Tibial nerve (tissue), 4 donors: ENCODE results near the gene USP30. TPM values are rescaled to one million over a fixed set of nuclear protein-coding genes. Genes with fewer than 3 reads are reported as not detected.

Source experiments
- DNase-seq, 2 donors: peaks; one replicate each; pipeline ENCODE4 v3.0.0-alpha.2; 2019; ENCODE audit warnings: low spot score in 2 of 2
- H3K27ac ChIP-seq, 4 donors: fragments of 200-600 bp; sonication (generic) in 3 of 4; one replicate each; pipeline ENCODE4 v1.5.1; 2017 to 2019; ENCODE audit warnings: mild to moderate bottlenecking in 1 of 4
- H3K27me3 ChIP-seq, 2 donors: fragments of 200-600 bp; sonication (generic) in 1 of 2; one replicate each; pipeline versions ENCODE4 v1.5.1 to v1.6.0; 2017 to 2019
- H3K36me3 ChIP-seq, 3 donors: fragments of 200-600 bp; sonication (generic); one replicate each; pipeline ENCODE4 v1.5.1; 2018 to 2019
- H3K4me1 ChIP-seq, 4 donors: fragments of 200-600 bp; sonication (generic) in 3 of 4; one replicate each; pipeline ENCODE4 v1.5.1; 2017 to 2019
- H3K4me3 ChIP-seq, 4 donors: fragments of 200-600 bp; sonication (generic) in 3 of 4; one replicate each; pipeline ENCODE4 v1.5.1; 2017 to 2019; ENCODE audit warnings: mild to moderate bottlenecking in 1 of 4, moderate library complexity in 1 of 4
- H3K9me3 ChIP-seq, 4 donors: fragments of 200-600 bp; sonication (generic) in 3 of 4; one replicate each; pipeline ENCODE4 v1.5.1; 2017 to 2019
- EP300 ChIP-seq, 2 donors: sonication (generic); formaldehyde crosslinking; IDR thresholded peaks; one replicate each; pipeline ENCODE4 v1.6.1; 2017; ENCODE audit warnings: antibody characterized with exemption in 2 of 2, mild to moderate bottlenecking in 1 of 2
- POLR2A ChIP-seq, 2 donors: fragments of 450-650 bp; IDR thresholded peaks; one replicate each; pipeline ENCODE4 v1.6.1; 2017; ENCODE audit warnings: antibody characterized with exemption in 2 of 2, mild to moderate bottlenecking in 2 of 2, moderate library complexity in 2 of 2
- WGBS, 2 donors: methylation state at CpG; one replicate each; pipeline ENCODE4 v1.1.5; 2018; 5-methylcytosine and 5-hydroxymethylcytosine counted together
- total RNA-seq, 4 donors: library from RNA; depleted of rRNA; stranded (reverse); fragments of >200 nt; gene quantifications; one replicate each; pipeline ENCODE4 v1.1.0, GENCODE V29; 2016
- TF ChIP-seq, protein P1 (sequence below), 5 experiments: fragments of 200-600 bp in 3 of 5; fragments of 450-650 bp in 2 of 5; sonication (generic) in 3 of 5; IDR thresholded peaks; one replicate each; pipeline ENCODE4 v1.5.1; 2016 to 2019; ENCODE audit warnings: antibody characterized with exemption in 5 of 5, mild to moderate bottlenecking in 3 of 5, moderate library complexity in 2 of 5

USP30 gene
- total RNA-seq, 4 donors from 2014 or later = 12.0 to 38.8 (median 20.8) TPM

DNA sequence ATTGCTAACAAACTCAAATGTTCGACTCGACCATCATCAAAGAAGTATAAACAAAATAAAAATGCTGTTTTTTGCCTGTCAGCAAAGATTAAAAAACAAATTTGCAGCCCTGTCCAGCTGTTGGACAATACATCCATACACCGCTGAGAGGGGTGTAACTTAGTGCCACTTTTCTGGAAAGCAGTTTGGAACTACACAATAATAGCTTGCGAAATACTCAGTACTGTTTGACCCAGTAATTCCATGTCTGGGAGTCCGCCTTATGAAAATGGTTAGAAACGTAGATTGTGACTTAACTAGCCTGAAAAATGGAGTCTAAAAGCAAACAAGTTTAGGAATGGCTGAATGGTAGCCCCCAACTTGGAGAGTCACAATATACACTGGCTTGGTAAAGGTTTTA lies 6.4 kb downstream of the USP30 start:
- H3K9me3 ChIP-seq = no peaks in the 10 kb centered on the region
- H3K4me3 ChIP-seq = no peak overlapping the region
- H3K27me3 ChIP-seq = no peaks in the 10 kb centered on the region
- H3K36me3 ChIP-seq = peaks cover 0 to 69% (median 0%) of the 10 kb centered on the region in 3 donors
- H3K4me1 ChIP-seq = peaks cover 0 to 21% (median 5%) of the 10 kb centered on the region in 4 donors
- 91% methylated on average over 6 of the region's 6 CpGs for WGBS, 2 donors
- TF ChIP-seq, protein P1, sequence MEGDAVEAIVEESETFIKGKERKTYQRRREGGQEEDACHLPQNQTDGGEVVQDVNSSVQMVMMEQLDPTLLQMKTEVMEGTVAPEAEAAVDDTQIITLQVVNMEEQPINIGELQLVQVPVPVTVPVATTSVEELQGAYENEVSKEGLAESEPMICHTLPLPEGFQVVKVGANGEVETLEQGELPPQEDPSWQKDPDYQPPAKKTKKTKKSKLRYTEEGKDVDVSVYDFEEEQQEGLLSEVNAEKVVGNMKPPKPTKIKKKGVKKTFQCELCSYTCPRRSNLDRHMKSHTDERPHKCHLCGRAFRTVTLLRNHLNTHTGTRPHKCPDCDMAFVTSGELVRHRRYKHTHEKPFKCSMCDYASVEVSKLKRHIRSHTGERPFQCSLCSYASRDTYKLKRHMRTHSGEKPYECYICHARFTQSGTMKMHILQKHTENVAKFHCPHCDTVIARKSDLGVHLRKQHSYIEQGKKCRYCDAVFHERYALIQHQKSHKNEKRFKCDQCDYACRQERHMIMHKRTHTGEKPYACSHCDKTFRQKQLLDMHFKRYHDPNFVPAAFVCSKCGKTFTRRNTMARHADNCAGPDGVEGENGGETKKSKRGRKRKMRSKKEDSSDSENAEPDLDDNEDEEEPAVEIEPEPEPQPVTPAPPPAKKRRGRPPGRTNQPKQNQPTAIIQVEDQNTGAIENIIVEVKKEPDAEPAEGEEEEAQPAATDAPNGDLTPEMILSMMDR (IDR thresholded peaks at IDR 0.05) = no peak
- TF ChIP-seq EP300 (IDR thresholded peaks at IDR 0.05) (no peak), POLR2A (IDR thresholded peaks at IDR 0.05) (no peak)
- H3K27ac ChIP-seq = no peak overlapping the region
- no peak for DNase-seq

DNA sequence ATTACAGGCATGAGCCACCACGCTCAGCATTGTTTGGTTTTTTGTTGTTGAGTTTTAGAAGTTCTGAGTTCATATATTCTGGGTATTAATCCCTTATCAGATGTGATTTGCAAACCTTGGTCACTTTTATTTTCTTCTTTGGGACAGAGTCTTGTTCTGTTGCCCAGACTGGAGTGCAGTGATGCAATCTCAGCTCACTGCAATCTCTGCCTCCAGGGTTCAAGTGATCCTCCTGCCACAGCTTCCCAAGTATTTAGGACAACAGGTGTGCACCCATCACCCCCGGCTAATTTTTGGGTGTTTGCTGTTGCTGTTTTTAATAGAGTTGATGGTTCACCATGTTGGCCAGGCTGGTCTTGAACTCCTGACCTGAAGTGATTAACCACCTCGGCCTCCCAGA lies 11.8 kb downstream of the USP30 start:
- 87 to 91% methylated on average over 3 of the region's 3 CpGs for WGBS, 2 donors
- no peak overlapping the region for H3K27ac ChIP-seq
- H3K36me3 ChIP-seq = peaks cover 0 to 84% (median 6%) of the 10 kb centered on the region in 3 donors
- TF ChIP-seq, protein P1 (IDR thresholded peaks at IDR 0.05) = no peak
- TF ChIP-seq POLR2A (IDR thresholded peaks at IDR 0.05) (no peak), EP300 (IDR thresholded peaks at IDR 0.05) (no peak)
- H3K4me1 ChIP-seq = no peaks in the 10 kb centered on the region
- H3K4me3 ChIP-seq = no peak overlapping the region
- no peak for DNase-seq
- H3K27me3 ChIP-seq = no peaks in the 10 kb centered on the region
- H3K9me3 ChIP-seq = no peaks in the 10 kb centered on the region

DNA sequence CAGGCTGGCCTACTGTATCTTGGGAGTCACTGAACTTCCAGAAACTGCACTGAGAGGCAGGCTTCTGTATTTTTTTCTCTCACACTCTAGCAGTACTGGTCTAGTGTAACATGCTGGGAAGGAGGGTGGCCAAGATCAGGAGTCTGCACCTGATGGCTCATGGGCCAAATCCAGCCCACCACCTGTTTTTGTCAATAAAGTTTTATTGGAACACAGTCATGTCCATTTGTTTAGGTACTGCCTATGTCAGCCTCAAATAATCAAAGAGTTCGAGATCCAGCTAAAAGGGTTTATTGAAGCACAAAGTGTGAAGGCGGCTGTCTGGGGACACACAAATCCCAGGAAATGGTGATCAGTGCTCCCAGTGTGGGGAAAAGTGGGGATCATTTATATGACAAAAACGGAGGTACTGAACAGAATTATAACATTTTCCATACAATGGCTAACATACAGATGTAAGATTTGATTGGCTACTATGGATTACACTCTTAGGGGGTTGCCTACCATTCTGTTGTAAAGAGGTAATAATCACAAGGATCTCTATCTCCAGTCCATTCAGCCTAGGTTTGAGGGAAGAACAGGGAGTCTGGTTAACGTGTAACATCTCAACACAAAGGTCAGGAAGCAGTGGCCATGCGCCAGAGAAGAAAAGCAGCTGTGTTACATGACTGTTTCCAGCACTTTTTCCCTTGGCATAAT lies 12.9 kb downstream of the USP30 start:
- 79 to 80% methylated on average over 5 of the region's 5 CpGs for WGBS, 2 donors
- Histone ChIP-seq H3K9me3 (no peaks in the 10 kb centered on the region), H3K27ac (no peak overlapping the region), H3K27me3 (no peaks in the 10 kb centered on the region), H3K36me3 (peaks cover 0 to 84% (median 6%) of the 10 kb centered on the region in 3 donors), H3K4me1 (no peaks in the 10 kb centered on the region), H3K4me3 (no peak overlapping the region)
- TF ChIP-seq EP300 (IDR thresholded peaks at IDR 0.05) = no peak
- no peak for TF ChIP-seq POLR2A (IDR thresholded peaks at IDR 0.05)
- TF ChIP-seq, protein P1 (IDR thresholded peaks at IDR 0.05) = no peak
- DNase-seq = no peak

DNA sequence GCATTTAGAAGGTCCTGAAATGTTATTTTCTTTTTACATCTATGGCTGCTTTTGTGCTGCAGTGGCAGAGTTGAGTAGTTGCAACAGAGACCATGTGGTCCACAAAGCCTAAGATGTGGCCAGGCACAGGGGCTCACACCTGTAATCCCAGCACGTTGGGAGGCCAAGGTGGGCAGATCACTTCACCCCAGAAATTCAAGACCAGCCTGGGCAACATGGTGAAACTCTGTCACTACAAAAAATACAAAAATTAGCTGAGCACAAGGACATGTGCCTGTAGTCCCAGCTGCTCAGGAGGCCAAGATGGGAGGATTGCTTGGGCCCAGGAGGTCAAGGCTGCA lies 13.4 kb downstream of the USP30 start:
- H3K27ac ChIP-seq = no peak overlapping the region
- no peaks in the 10 kb centered on the region for H3K9me3 ChIP-seq
- DNase-seq = no peak
- H3K36me3 ChIP-seq = peaks cover 0 to 84% (median 6%) of the 10 kb centered on the region in 3 donors
- no peaks in the 10 kb centered on the region for H3K4me1 ChIP-seq
- no peaks in the 10 kb centered on the region for H3K27me3 ChIP-seq
- 58 to 67% methylated on average over 1 of the region's 1 CpG for WGBS, 2 donors
- no peak for TF ChIP-seq EP300 (IDR thresholded peaks at IDR 0.05)
- no peak overlapping the region for H3K4me3 ChIP-seq

DNA sequence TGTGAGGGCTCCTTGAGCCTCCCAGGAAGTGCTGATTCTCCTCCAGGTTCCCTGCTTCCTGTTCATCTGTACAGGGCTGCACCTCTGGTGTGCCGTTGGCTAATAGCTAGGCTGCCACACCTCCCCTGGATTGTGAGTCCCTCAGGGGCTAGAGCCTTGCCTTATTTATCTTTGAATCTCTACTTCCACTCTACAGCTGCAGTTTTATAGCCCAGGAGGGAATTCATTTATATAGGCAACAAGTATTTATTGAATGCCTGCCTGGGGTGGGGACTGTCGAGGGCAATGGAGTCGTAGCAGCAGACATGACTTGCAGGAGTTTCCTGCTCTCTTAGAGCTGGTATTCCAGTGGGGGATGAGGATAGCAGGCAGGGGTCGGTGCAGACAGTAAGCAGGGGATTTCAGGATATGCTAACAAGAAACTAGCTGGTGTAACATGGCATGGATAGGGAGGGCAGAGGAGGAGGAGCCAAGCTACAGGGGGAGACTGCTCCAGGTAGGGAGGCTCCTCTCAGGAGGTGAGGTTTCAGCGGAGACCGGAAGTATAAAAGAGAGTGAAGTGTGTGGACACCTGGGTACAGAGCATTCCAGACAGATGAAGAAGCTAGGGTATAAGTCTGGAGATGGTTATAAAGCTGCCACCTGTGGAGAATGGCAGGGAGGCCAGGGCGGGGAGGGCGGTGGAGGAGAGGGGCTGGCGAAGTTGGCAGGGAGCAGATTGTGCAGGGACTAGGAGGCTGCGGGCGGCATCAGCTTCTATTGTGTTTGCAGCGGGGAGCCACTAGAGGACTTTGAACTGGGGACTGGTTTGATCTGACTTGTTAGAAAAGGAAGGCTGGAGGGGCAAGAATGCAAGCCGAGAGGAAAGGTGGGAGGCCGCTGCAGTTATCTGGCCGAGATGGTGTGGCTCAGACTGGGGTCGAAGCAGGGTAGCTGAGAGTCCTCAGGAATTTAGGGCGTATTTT lies 17.2 kb downstream of the USP30 start:
- no peak for DNase-seq
- H3K27ac ChIP-seq = peak overlapping the region in 1 of 4 donors; percentile 53
- no peaks in the 10 kb centered on the region for H3K4me1 ChIP-seq
- H3K27me3 ChIP-seq = no peaks in the 10 kb centered on the region
- TF ChIP-seq EP300 (IDR thresholded peaks at IDR 0.05) (no peak), POLR2A (IDR thresholded peaks at IDR 0.05) (no peak)
- TF ChIP-seq, protein P1 (IDR thresholded peaks at IDR 0.05) = no peak
- no peaks in the 10 kb centered on the region for H3K9me3 ChIP-seq
- WGBS, 2 donors = 57 to 62% methylated on average over 17 of the region's 17 CpGs
- peaks cover 0 to 85% (median 6%) of the 10 kb centered on the region in 3 donors for H3K36me3 ChIP-seq
- no peak overlapping the region for H3K4me3 ChIP-seq
